ENCODE measurements around the gene ZNF544. TPM values are rescaled to one million over a fixed set of nuclear protein-coding genes. Genes with fewer than 3 reads are reported as not detected.

The ZNF544 gene
- total and polyA plus RNA-seq, 2 donors (not counting 1 experiment from before 2014, with no cell fraction given), result 37.1 to 65.7 TPM

DNA sequence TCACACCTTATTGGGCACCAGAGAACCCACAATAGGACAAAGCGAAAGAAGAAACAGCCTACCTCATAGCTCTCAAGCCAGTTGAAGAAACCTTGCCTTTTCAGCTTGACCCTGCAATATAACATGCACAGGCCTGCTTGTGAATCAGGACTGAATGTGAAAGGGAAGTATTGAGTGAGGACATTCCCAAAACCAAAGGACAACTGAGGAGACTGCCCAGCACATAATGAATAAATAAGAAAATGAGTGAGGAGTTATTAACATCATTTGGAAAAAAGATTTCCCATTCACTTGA is 15.7 kb upstream of the ZNF544 start:
- no peaks in the 10 kb centered on the region for H3K27me3 ChIP-seq (replicated peaks in 1 of 4; ENCODE audit: control extremely low read depth in 1 of 4, control insufficient read depth in 3 of 4, insufficient read depth in 4 of 4, low read length in 3 of 4)
- no peaks in the 10 kb centered on the region for H3K4me1 Mint-ChIP-seq
- H4K20me1 ChIP-seq (ENCODE audit: control insufficient read depth, insufficient read depth, low read length, poor library complexity, severe bottlenecking), result no peaks in the 10 kb centered on the region
- H3K4me3 ChIP-seq (ENCODE audit: control extremely low read depth in 1 of 5, extremely low read depth in 1 of 5, insufficient read depth in 1 of 5, low read depth in 2 of 5, low read length in 4 of 5), result peak overlapping the region in 1 of 5 experiments; percentile 25
- no peak overlapping the region for H3K27ac Mint-ChIP-seq
- H3K4me1 ChIP-seq (ENCODE audit: control insufficient read depth in 2 of 2, insufficient read depth in 2 of 2, low read length in 2 of 2), result no peaks in the 10 kb centered on the region
- H3K9ac ChIP-seq (ENCODE audit: low read length), result no peak overlapping the region
- CTCF ChIA-PET, result no interaction called here
- no peak overlapping the region for H3K27ac ChIP-seq (ENCODE audit: low read length in 2 of 2)
- H3K4me2 ChIP-seq (replicated peaks; ENCODE audit: low read depth, low read length, poor library complexity, severe bottlenecking), result no peak overlapping the region
- 83% methylated on average over 1 of the region's 1 CpG for WGBS (ENCODE audit: insufficient coverage)
- intact Hi-C loops (cut with micrococcal nuclease), result no loop called here
- POLR2A ChIA-PET, result no interaction called here
- no peak overlapping the region for H2AFZ ChIP-seq (ENCODE audit: insufficient read depth, low read depth, low read length, poor library complexity, severe bottlenecking)
- H3K79me2 ChIP-seq (ENCODE audit: control insufficient read depth, insufficient read depth, low read length), result no peaks in the 10 kb centered on the region
- no peak overlapping the region for H3K4me3 Mint-ChIP-seq
- H3K27me3 Mint-ChIP-seq, result no peaks in the 10 kb centered on the region
- no peak for DNase-seq
- TF ChIP-seq EZH2 (IDR thresholded peaks at IDR 0.05; ENCODE audit: borderline replicate concordance, insufficient read depth, low read depth, low read length, poor library complexity, severe bottlenecking), result no peak
- TF ChIP-seq, protein P1, sequence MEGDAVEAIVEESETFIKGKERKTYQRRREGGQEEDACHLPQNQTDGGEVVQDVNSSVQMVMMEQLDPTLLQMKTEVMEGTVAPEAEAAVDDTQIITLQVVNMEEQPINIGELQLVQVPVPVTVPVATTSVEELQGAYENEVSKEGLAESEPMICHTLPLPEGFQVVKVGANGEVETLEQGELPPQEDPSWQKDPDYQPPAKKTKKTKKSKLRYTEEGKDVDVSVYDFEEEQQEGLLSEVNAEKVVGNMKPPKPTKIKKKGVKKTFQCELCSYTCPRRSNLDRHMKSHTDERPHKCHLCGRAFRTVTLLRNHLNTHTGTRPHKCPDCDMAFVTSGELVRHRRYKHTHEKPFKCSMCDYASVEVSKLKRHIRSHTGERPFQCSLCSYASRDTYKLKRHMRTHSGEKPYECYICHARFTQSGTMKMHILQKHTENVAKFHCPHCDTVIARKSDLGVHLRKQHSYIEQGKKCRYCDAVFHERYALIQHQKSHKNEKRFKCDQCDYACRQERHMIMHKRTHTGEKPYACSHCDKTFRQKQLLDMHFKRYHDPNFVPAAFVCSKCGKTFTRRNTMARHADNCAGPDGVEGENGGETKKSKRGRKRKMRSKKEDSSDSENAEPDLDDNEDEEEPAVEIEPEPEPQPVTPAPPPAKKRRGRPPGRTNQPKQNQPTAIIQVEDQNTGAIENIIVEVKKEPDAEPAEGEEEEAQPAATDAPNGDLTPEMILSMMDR (IDR thresholded peaks at IDR 0.05), result no peak
- peaks cover 2 to 97% (median 92%) of the 10 kb centered on the region in 3 donors for H3K9me3 ChIP-seq (ENCODE audit: control extremely low read depth in 1 of 3, control insufficient read depth in 2 of 3, insufficient read depth in 1 of 3, low read length in 2 of 3)
- no peak for ATAC-seq (ENCODE audit: low read depth)
- peaks cover 26% of the 10 kb centered on the region for H3K9me3 Mint-ChIP-seq (ENCODE audit: insufficient read depth)
- H3K36me3 ChIP-seq (replicated peaks in 1 of 2; ENCODE audit: control extremely low read depth in 1 of 2, control insufficient read depth in 1 of 2, extremely low read depth in 1 of 2, insufficient read depth in 2 of 2, low read length in 1 of 2), result peaks cover 15 to 51% of the 10 kb centered on the region in 2 experiments

DNA sequence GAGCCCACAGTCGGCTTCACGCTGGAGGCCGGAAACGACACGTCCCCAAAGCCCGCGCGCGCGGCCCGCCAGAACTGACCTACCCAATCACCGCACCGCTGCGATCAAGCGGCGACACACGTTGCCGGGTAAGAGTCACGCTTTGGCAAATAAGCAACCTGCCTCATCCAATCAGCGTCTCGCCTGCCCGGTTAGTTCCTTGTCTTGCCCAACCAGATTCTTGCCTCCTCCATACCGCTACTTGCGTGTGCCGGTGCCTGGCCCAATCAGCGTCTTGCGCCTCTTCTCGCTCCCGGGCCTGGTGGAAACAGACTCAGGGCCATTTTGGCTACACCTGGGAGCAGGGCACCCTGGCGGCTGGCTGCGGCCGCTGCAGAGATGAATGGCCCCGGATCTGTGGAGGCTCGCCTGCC is 11.6 kb upstream of the ZNF544 start:
- Histone ChIP-seq H3K36me3 (replicated peaks in 1 of 2; ENCODE audit: control extremely low read depth in 1 of 2, control insufficient read depth in 1 of 2, extremely low read depth in 1 of 2, insufficient read depth in 2 of 2, low read length in 1 of 2) (peaks cover 1 to 10% of the 10 kb centered on the region in 2 experiments), H2AFZ (ENCODE audit: insufficient read depth, low read depth, low read length, poor library complexity, severe bottlenecking) (no peak overlapping the region), H3K4me2 (replicated peaks; ENCODE audit: low read depth, low read length, poor library complexity, severe bottlenecking) (no peak overlapping the region), H3K27ac (ENCODE audit: low read length in 2 of 2) (no peak overlapping the region), H3K9ac (ENCODE audit: low read length) (no peak overlapping the region), H3K27me3 (replicated peaks in 1 of 4; ENCODE audit: control extremely low read depth in 1 of 4, control insufficient read depth in 3 of 4, insufficient read depth in 4 of 4, low read length in 3 of 4) (peaks cover 0 to 3% (median 0%) of the 10 kb centered on the region in 4 experiments), H3K79me2 (ENCODE audit: control insufficient read depth, insufficient read depth, low read length) (no peaks in the 10 kb centered on the region), H4K20me1 (ENCODE audit: control insufficient read depth, insufficient read depth, low read length, poor library complexity, severe bottlenecking) (no peaks in the 10 kb centered on the region), H3K9me3 (ENCODE audit: control extremely low read depth in 1 of 3, control insufficient read depth in 2 of 3, insufficient read depth in 1 of 3, low read length in 2 of 3) (peaks cover 2 to 90% (median 65%) of the 10 kb centered on the region in 3 donors), H3K4me1 (ENCODE audit: control insufficient read depth in 2 of 2, insufficient read depth in 2 of 2, low read length in 2 of 2) (no peaks in the 10 kb centered on the region), H3K4me3 (ENCODE audit: control extremely low read depth in 1 of 5, extremely low read depth in 1 of 5, insufficient read depth in 1 of 5, low read depth in 2 of 5, low read length in 4 of 5) (no peak overlapping the region)
- Mint-ChIP-seq H3K4me1 (no peaks in the 10 kb centered on the region), H3K4me3 (no peak overlapping the region), H3K27ac (no peak overlapping the region), H3K27me3 (no peaks in the 10 kb centered on the region), H3K9me3 (ENCODE audit: insufficient read depth) (peaks cover 18% of the 10 kb centered on the region)
- DNase-seq, result no peak
- WGBS (ENCODE audit: insufficient coverage), result 67% methylated on average over 34 of the region's 34 CpGs
- POLR2A ChIA-PET, result no interaction called here
- ATAC-seq (ENCODE audit: low read depth), result no peak
- CTCF ChIA-PET, result no interaction called here
- intact Hi-C loops (cut with micrococcal nuclease), result no loop called here
- TF ChIP-seq EZH2 (IDR thresholded peaks at IDR 0.05; ENCODE audit: borderline replicate concordance, insufficient read depth, low read depth, low read length, poor library complexity, severe bottlenecking), result no peak
- TF ChIP-seq, protein P1 (IDR thresholded peaks at IDR 0.05), result no peak
